Mesenchymal stem cell (in vitro differentiated cells and primary cell): Measurements from ENCODE around the gene PKN1.

Experiments
- DNase-seq: peaks from one replicate; pipeline ENCODE4 v3.0.0-alpha.2; 2013
- H2AFZ ChIP-seq: one replicate; pipeline ENCODE4 v1.6.1; 2013; ENCODE audit warnings: low read depth, mild to moderate bottlenecking, control low read depth, inconsistent platforms, low read length, moderate library complexity
- H2AK5ac ChIP-seq: 2 replicates; pipeline ENCODE4 v1.6.1; 2013; ENCODE audit warnings: low read length, moderate library complexity, mild to moderate bottlenecking, inconsistent platforms; ENCODE audit not compliant: severe bottlenecking
- H2BK120ac ChIP-seq: one replicate; pipeline ENCODE4 v1.6.1; 2013; ENCODE audit warnings: low read depth, mild to moderate bottlenecking, inconsistent platforms, low read length, moderate library complexity
- H2BK12ac ChIP-seq, 2 experiments: one replicate each; pipeline ENCODE4 v1.6.1; 2013; ENCODE audit warnings: inconsistent platforms in 2 of 2, low read length in 2 of 2, mild to moderate bottlenecking in 2 of 2, moderate library complexity in 2 of 2, control low read depth in 1 of 2
- H2BK15ac ChIP-seq: one replicate; pipeline ENCODE4 v1.6.1; 2013; ENCODE audit warnings: mild to moderate bottlenecking, low read depth, inconsistent platforms; ENCODE audit not compliant: poor library complexity, severe bottlenecking
- H2BK5ac ChIP-seq: 2 replicates; pipeline ENCODE4 v1.6.1; 2013; ENCODE audit warnings: low read depth, mild to moderate bottlenecking, low read length, control low read depth, inconsistent platforms; ENCODE audit not compliant: poor library complexity, severe bottlenecking
- H3K14ac ChIP-seq, 2 experiments: one replicate each; pipeline ENCODE4 v1.6.1; 2013; ENCODE audit warnings: inconsistent platforms in 2 of 2, low read length in 2 of 2, control low read depth in 1 of 2, mild to moderate bottlenecking in 1 of 2, moderate library complexity in 1 of 2
- H3K18ac ChIP-seq, 2 experiments: one replicate each; pipeline ENCODE4 v1.6.1; 2013; ENCODE audit warnings: inconsistent platforms in 2 of 2, low read length in 2 of 2, control low read depth in 1 of 2, low read depth in 1 of 2, mild to moderate bottlenecking in 1 of 2
- H3K23ac ChIP-seq, 2 experiments: one replicate each; pipeline ENCODE4 v1.6.1; 2013; ENCODE audit warnings: inconsistent platforms in 2 of 2, low read length in 2 of 2, mild to moderate bottlenecking in 2 of 2, moderate library complexity in 2 of 2, control low read depth in 1 of 2
- H3K27ac ChIP-seq: 2 replicates; pipeline ENCODE4 v1.5.1; 2013; ENCODE audit warnings: mild to moderate bottlenecking, moderate library complexity, low read length, control low read depth, inconsistent platforms; ENCODE audit not compliant: poor library complexity, severe bottlenecking
- H3K27me3 ChIP-seq, 2 experiments: 2 replicates each; pipeline versions ENCODE4 v1.6.1 to v1.7.0; 2013; ENCODE audit warnings: low read length in 2 of 2, mild to moderate bottlenecking in 2 of 2, moderate library complexity in 2 of 2, control low read depth in 1 of 2, inconsistent platforms in 1 of 2; ENCODE audit not compliant: control insufficient read depth in 1 of 2, insufficient read depth in 1 of 2
- H3K36me3 ChIP-seq, 2 experiments: 2 replicates each; pipeline versions ENCODE4 v1.6.1 to v1.7.0; 2013; ENCODE audit warnings: low read length in 2 of 2, control low read depth in 1 of 2, inconsistent platforms in 1 of 2, low read depth in 1 of 2, mild to moderate bottlenecking in 1 of 2; ENCODE audit not compliant: insufficient read depth in 2 of 2, control insufficient read depth in 1 of 2
- H3K4ac ChIP-seq, 2 experiments: one replicate each; pipeline ENCODE4 v1.6.1; 2013; ENCODE audit warnings: inconsistent platforms in 2 of 2, low read length in 2 of 2, mild to moderate bottlenecking in 2 of 2, moderate library complexity in 2 of 2, control low read depth in 1 of 2, low read depth in 1 of 2
- H3K4me1 ChIP-seq: 2 replicates; pipeline ENCODE4 v1.6.1; 2013; ENCODE audit warnings: low read depth, low read length, control low read depth; ENCODE audit not compliant: control insufficient read depth, insufficient read depth
- H3K4me2 ChIP-seq: 2 replicates; pipeline ENCODE4 v1.6.1; 2013; ENCODE audit warnings: low read length, mild to moderate bottlenecking, inconsistent platforms; ENCODE audit not compliant: poor library complexity, severe bottlenecking
- H3K4me3 ChIP-seq, 2 experiments: 2 replicates each; pipeline versions ENCODE4 v1.5.1 to v1.7.0; 2013; ENCODE audit warnings: low read length in 2 of 2, mild to moderate bottlenecking in 2 of 2, control low read depth in 1 of 2, low read depth in 1 of 2; ENCODE audit not compliant: insufficient read depth in 1 of 2
- H3K79me1 ChIP-seq: replicated peaks from 2 replicates; pipeline ENCODE4 v1.6.1; 2013; ENCODE audit warnings: mild to moderate bottlenecking, control low read depth, low read length, inconsistent platforms; ENCODE audit not compliant: poor library complexity, severe bottlenecking
- H3K9ac ChIP-seq: 2 replicates; pipeline ENCODE4 v1.7.0; 2013; ENCODE audit warnings: mild to moderate bottlenecking, low read length, moderate library complexity
- H3K9me3 ChIP-seq: 2 replicates; pipeline ENCODE4 v1.7.0; 2013; ENCODE audit warnings: mild to moderate bottlenecking, low read length; ENCODE audit not compliant: control insufficient read depth
- H4K8ac ChIP-seq: one replicate; pipeline ENCODE4 v1.6.1; 2013; ENCODE audit warnings: inconsistent platforms, mild to moderate bottlenecking, low read length, moderate library complexity
- H4K91ac ChIP-seq: one replicate; pipeline ENCODE4 v1.6.1; 2013; ENCODE audit warnings: mild to moderate bottlenecking, low read length, inconsistent platforms
- WGBS: methylation state at CpG from one replicate; pipeline ENCODE4 v1.1.7; 2013; ENCODE audit warnings: mixed read lengths; 5-methylcytosine and 5-hydroxymethylcytosine counted together

Gene PKN1

GRCh38 chr19:14472202-14472938 is 39.3 kb downstream of the PKN1 start:
- peak; percentile 66 for DNase-seq
- Histone ChIP-seq H2BK12ac (peak overlapping the region in 1 of 2 experiments; percentile 1), H3K9me3 (no peaks in the 10 kb centered on the region), H3K4me2 (peak overlapping the region; percentile 30), H3K14ac (no peak overlapping the region), H4K91ac (peak overlapping the region; percentile 43), H2BK5ac (no peak overlapping the region), H2BK15ac (no peak overlapping the region), H2AFZ (peak overlapping the region; percentile 86), H2AK5ac (no peak overlapping the region), H3K27ac (no peak overlapping the region), H3K79me1 (peaks cover 8% of the 10 kb centered on the region), H3K4me1 (peaks cover 39% of the 10 kb centered on the region), H2BK120ac (no peak overlapping the region), H3K36me3 (peaks cover 33 to 77% of the 10 kb centered on the region in 2 experiments), H3K27me3 (peaks cover 0 to 17% of the 10 kb centered on the region in 2 experiments), H3K4me3 (no peak overlapping the region), H4K8ac (peak overlapping the region; percentile 67), H3K23ac (peak overlapping the region in 1 of 2 experiments; percentile 77), H3K4ac (peak overlapping the region in 1 of 2 experiments; percentile 2), H3K18ac (peak overlapping the region; percentile 37 to 68), H3K9ac (no peak overlapping the region)
- WGBS: 10% methylated on average over 66 of the region's 66 CpGs

GRCh38 chr19:14473073-14473977 is 40.2 kb downstream of the PKN1 start:
- H3K4ac ChIP-seq: no peak overlapping the region

GRCh38 chr19:14473978-14474578 is 41.0 kb downstream of the PKN1 start:
- Histone ChIP-seq H3K14ac (no peak overlapping the region), H3K4ac (peak overlapping the region in 1 of 2 experiments; percentile 12)
- WGBS: 97% methylated on average over 51 of the region's 53 CpGs

More at GRCh38 chr19:14473073-14473977, 40.2 kb downstream of the PKN1 start:
- Histone ChIP-seq H4K8ac (no peak overlapping the region), H3K4me3 (no peak overlapping the region), H3K27ac (no peak overlapping the region), H2AFZ (no peak overlapping the region), H2AK5ac (no peak overlapping the region), H3K18ac (no peak overlapping the region), H3K27me3 (peaks cover 0 to 17% of the 10 kb centered on the region in 2 experiments), H3K4me1 (peaks cover 46% of the 10 kb centered on the region), H2BK5ac (no peak overlapping the region), H3K4me2 (no peak overlapping the region), H3K9me3 (no peaks in the 10 kb centered on the region), H3K79me1 (peaks cover 8% of the 10 kb centered on the region), H3K36me3 (peaks cover 33 to 77% of the 10 kb centered on the region in 2 experiments), H2BK15ac (no peak overlapping the region), H4K91ac (peak overlapping the region; percentile 35), H2BK120ac (no peak overlapping the region), H3K14ac (no peak overlapping the region), H3K9ac (no peak overlapping the region), H2BK12ac (peak overlapping the region in 1 of 2 experiments; percentile 12), H3K23ac (no peak overlapping the region)
- no peak for DNase-seq
- WGBS: 95% methylated on average over 64 of the region's 97 CpGs

More at GRCh38 chr19:14473978-14474578, 41.0 kb downstream of the PKN1 start:
- H3K4me3 ChIP-seq: no peak overlapping the region
- peaks cover 0 to 17% of the 10 kb centered on the region in 2 experiments for H3K27me3 ChIP-seq
- H3K18ac ChIP-seq: peak overlapping the region in 1 of 2 experiments; percentile 49
- no peak overlapping the region for H2BK120ac ChIP-seq
- H2BK15ac ChIP-seq: no peak overlapping the region
- H3K79me1 ChIP-seq: peaks cover 12% of the 10 kb centered on the region
- H3K23ac ChIP-seq: no peak overlapping the region
- H4K8ac ChIP-seq: no peak overlapping the region
- H2AK5ac ChIP-seq: no peak overlapping the region
- H2BK5ac ChIP-seq: no peak overlapping the region
- no peak overlapping the region for H3K4me2 ChIP-seq
- H3K4me1 ChIP-seq: peaks cover 47% of the 10 kb centered on the region
- H2AFZ ChIP-seq: no peak overlapping the region
- no peak for DNase-seq
- H3K9ac ChIP-seq: no peak overlapping the region
- H4K91ac ChIP-seq: peak overlapping the region; percentile 35
- H3K9me3 ChIP-seq: no peaks in the 10 kb centered on the region
- H3K36me3 ChIP-seq: peaks cover 34 to 78% of the 10 kb centered on the region in 2 experiments
- H3K27ac ChIP-seq: no peak overlapping the region
- no peak overlapping the region for H2BK12ac ChIP-seq
